EL (cell line): ENCODE data around the gene SDCBP2.
A peak's percentile ranks its signal among the peaks of the same experiment; 100 is the strongest.

Source experiments
- DNase-seq: peaks from one replicate; pipeline ENCODE4 v3.0.0-alpha.2; 2016

The SDCBP2 gene

DNA sequence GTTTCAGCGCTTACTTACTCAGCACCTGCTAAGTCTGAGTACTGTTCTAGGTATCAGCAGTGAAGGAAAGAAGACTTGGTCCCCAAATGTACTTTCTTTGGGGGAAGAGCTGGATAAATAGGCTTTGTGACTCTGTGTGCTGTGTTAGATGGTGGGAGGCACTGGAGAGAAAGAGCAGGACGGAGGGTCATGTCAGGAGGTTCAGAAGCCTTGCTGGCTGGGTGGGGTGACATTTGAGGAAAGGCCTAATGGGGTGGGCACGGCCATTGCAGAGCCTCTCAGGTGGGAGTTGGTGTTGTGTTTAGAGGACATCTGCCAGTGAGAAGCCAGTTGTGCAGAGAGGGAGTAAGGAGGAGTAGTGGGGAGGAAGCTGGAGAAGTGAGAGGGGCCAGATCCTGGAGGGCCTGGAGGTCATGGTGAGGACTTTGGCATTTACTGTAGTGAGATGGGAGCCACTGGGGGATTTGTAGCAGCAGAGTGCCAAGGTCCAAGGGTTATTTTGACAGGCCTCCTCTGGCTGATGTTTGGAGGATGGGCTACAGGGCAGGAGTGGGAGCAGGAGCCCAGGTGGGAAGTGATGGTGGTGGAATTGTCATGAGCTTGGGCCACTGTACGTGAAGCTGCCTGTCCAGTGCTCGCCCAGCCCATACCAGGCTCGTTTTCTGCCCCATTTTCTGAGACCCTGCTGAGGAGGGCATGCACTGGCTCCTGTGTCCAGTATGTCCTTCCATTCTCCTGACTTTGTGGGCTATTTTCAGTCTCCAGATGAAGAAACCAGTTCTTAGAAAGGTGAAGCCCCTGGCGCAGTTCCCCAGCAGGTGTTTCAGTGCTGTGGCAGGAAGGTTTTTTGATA, 886 bp downstream of the SDCBP2 start:
- DNase-seq, result no peak

- DNase-seq, result peak; percentile 68
Observed at GRCh38 chr20:1327241-1327653, 1.7 kb downstream of the SDCBP2 start.

DNA sequence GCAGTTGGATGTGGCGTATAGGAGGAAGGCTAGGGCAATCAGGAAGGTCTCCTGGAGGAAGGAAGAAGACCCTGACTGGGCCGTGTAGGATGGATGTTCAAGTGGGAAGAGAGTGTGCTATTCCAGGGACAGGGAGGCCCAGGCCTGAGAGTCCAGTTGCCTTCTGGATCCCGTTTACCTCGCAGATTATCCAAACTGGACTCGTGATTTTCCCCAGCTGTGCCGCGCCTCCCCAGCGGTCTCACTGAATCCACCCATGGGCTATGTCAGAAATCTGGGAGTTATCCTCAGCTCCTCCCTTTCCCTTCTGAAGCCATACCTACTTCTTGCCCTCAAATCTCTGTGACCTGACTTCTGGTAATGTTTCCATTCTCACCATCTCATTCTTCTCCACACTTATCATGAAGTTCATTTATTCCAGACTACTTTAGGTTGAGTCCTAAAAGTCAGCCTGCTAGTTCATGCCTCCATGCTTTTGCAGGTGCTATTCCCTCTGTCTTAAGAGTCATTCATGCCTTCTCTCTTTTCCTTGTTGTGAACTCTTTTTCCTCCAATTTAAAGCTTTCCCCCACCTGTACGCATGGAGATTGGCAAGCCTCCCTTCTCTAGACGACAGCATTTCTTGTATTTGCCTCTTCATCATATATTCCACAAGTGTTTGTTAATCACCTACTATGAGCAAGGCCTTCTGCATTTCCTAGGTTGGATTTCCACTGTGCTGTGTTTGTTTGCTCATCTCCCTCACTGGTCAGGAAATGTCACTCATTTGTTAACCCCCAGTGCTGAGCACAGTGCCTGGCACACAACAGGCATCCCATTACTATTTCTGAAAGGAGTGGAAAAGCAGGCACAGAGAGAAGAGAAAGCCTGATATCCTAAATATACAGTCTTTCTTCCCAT, 2.7 kb downstream of the SDCBP2 start:
- DNase-seq, result no peak

GRCh38 chr20:1325173-1326030, 3.5 kb downstream of the SDCBP2 start:
- DNase-seq, result peak; percentile 98

DNA sequence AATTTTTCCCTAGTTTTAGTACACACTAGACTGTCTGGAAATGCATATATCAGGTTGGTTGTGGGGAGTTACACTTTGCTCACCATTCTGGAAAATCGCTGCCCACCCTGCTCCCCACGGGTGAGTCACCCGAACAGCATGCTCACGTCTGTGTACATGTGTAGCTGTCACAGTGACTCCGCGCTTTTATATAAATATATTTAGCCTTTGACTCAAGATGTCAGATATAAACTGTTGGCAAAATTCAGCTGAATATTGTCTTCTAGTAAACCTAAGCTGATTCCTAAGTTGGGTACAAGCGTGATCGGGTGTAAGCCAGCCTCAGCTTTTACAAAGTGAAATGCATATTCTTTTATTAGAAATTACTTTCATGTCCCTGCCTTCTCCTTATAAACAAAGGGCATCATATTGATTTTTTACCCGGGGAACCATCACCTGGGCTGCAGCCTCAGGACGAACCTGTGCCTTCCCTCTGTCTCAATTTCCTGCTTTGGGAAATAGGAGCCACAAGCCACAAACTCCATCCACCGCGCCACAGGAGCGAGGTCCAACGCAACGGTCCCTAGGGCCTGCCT, 4.3 kb downstream of the SDCBP2 start:
- peak; percentile 75 for DNase-seq

GRCh38 chr20:1323830-1324597, 4.9 kb downstream of the SDCBP2 start:
- DNase-seq, result no peak

DNA sequence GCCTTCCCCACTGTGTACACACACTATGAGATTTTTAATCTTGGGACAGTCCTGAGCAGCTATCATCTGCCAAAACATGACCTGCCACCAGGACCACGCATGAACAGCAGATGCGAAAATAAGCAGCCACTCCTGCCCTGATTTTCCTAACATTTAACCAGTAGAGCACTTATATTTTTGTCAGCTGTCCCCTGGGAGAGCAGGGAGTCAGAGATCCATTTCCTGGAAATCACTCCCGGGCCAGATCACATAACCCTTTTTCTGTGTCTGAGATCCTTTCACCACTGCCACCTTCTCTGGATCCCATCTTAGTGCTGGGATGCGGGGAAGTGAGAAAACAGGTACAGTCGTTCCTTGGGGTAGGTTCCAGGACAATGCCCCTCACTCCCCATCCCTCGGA, 5.7 kb downstream of the SDCBP2 start:
- no peak for DNase-seq

GRCh38 chr20:1322511-1323245, 6.3 kb downstream of the SDCBP2 start:
- DNase-seq, result peak; percentile 94

DNA sequence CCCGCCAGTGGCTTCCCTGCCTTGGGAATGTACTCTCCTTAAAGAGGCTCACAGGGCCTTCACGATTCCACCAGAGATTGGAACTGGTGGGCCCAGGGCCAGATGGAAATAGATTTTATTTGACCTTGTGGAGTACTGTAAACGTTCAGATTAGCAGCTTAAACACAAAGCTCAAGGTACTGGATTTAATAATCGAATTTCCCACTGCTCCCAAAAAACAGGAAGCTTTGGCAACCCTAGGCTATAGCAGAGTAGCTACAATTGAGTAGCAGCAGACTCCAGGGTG, 7.3 kb downstream of the SDCBP2 start:
- DNase-seq, result no peak

DNA sequence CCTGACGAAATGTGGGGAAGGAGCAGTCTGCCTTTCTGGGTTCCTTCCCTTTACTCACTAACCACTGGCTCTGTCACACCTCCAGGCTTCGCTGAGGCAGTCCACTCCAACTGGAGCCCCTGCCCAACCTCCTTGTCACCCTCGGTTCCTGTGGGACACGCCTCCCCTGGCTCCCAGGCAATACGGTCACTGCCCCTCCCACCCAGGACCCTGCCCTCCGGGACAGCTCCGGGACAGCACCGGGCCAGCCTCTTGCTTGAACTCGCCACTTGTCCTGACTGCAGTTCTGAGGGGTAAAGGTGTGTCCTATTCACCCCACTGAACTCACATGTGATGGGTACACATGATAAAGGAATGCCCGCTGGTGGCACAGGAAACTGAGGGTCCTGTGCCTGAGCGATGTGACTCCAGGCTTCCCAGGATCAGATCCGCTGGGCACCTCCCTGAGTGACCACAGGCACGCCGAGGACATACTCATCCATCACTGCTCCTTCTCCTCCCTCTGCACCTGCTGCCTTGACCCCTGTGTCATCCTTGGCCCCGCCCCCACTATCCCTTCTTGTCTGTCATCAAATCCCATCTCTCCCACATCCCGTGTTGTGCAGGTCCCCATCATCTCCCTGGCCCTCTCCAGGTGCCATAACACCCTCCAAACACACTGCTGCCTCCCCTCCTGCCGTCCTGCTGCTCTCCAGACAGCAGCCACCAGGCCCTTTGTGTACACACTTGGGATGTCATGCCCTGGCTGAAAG, 7.9 kb downstream of the SDCBP2 start:
- DNase-seq, result no peak

DNA sequence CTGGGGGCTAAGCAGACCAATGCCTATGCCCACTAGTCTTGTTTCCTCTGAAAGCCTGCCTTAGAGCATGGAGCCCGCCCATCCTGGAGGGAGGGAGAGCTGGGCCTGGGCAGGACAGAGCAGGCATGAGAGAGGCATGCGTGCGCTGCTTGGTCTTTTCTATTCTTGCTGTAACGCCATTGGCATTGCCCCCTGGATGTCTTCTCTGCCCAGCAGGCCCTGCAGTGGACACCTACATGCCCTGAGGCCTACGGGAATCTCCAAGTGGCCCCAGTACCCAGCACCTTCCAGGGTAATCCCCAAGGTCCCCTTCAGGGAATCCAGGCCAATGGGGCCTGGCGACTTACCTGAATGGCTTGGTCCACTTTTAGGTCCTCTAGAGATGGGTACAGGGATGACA, 8.9 kb downstream of the SDCBP2 start:
- DNase-seq, result no peak

DNA sequence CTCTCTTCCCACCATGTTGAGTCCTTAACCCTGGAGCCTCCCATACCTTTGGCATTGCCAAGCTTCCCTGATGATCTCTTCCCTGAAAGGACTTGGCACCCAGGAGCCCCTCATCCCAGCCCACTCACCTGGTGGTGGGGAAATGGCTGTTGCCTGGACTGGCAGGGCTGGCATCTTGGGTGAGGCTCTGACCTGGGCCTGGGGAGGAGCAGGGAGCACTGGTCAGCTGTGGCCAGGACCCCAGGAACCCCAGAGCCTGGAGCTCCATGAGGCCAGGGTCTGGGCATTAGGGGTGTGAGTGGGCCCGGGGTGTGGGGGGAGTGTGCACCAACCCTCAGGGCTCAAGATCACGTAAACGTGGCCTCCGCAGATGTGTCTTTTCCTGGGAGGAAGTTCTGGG, 9.5 kb downstream of the SDCBP2 start:
- DNase-seq, result no peak

- DNase-seq, result no peak
Observed at GRCh38 chr20:1319051-1319450, 9.9 kb downstream of the SDCBP2 start.

DNA sequence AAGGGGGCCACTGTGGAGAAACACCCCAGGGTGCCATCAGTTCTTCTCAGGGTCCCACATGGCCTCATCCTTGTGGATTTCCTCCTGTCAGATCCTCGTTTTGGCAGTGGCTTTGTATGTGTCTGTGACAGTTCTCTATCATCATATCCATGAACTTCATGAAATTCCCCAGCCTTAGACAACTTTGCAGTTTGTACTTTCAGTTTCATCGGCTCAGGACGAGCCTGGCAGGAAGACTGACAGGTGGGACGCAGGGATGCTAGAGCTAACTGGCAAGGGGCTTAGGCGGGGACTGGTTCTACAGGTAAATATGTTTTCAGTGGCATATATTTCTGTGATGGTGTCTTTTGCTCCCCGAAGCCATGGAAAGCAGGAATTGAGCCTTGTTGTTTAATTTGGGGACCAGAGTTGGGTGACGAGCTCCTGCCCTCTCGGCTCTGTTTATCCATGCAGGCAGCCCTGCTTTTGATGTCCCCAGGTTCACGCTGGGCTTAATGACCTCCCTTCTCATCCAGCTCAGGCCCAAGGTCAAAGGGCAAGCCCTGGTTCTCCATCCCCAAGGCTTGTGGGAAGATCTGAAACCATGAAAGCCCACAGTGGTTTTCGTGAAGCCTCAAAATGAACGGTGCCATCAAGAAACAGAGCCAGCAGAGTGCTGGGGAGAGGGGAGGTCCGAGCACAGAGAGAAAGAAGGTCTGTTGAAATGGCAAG, 11.2 kb downstream of the SDCBP2 start:
- no peak for DNase-seq

- no peak for DNase-seq
Observed at GRCh38 chr20:1315804-1316203, 13.1 kb downstream of the SDCBP2 start.

GRCh38 chr20:1313236-1313964, 15.5 kb downstream of the SDCBP2 start:
- DNase-seq, result peak; percentile 72

GRCh38 chr20:1312904-1313235, 16.1 kb downstream of the SDCBP2 start:
- DNase-seq, result no peak

GRCh38 chr20:1312308-1312707, 16.6 kb downstream of the SDCBP2 start:
- no peak for DNase-seq

- DNase-seq, result no peak
Observed at GRCh38 chr20:1310506-1311190, 18.3 kb downstream of the SDCBP2 start.
